ENCODE measurements around the gene SPSB3.
"Not testable (repeated sequence)": the region's sequence is repeated elsewhere in the genome, so short reads cannot be mapped to it uniquely, and the experiment has no call there.

The SPSB3 gene

GRCh38 chr16:1734816-1735215 is 47.6 kb downstream of the SPSB3 start:
- no peak for DNase-seq
- H3K36me3 ChIP-seq: peaks cover 38% of the 10 kb centered on the region
- no peak overlapping the region for H3K4me3 ChIP-seq (ENCODE audit: low read depth, low read length)
- H3K27ac ChIP-seq: no peak overlapping the region
- H3K27me3 ChIP-seq (ENCODE audit: insufficient read depth, low read depth, severe bottlenecking): no peaks in the 10 kb centered on the region
- H3K9me3 ChIP-seq (ENCODE audit: severe bottlenecking): no peaks in the 10 kb centered on the region
- TF ChIP-seq CTCF (IDR thresholded peaks at IDR 0.05; ENCODE audit: low read depth, low read length): no peak

- Histone ChIP-seq H3K4me3 (ENCODE audit: low read depth, low read length) (no peak overlapping the region), H3K9me3 (ENCODE audit: severe bottlenecking) (no peaks in the 10 kb centered on the region), H3K36me3 (peaks cover 41% of the 10 kb centered on the region), H3K27me3 (ENCODE audit: insufficient read depth, low read depth, severe bottlenecking) (no peaks in the 10 kb centered on the region), H3K27ac (no peak overlapping the region)
- DNase-seq: no peak
- no peak for TF ChIP-seq CTCF (IDR thresholded peaks at IDR 0.05; ENCODE audit: low read depth, low read length)
These were observed 48.2 kb downstream of the SPSB3 start for GRCh38 chr16:1734123-1734522.

GRCh38 chr16:1732551-1732987 is 49.8 kb downstream of the SPSB3 start:
- H3K27ac ChIP-seq; H3K4me3 ChIP-seq (ENCODE audit: low read depth, low read length); DNase-seq; H3K9me3 ChIP-seq (ENCODE audit: severe bottlenecking); H3K27me3 ChIP-seq (ENCODE audit: insufficient read depth, low read depth, severe bottlenecking): not testable (repeated sequence)
- H3K36me3 ChIP-seq: peaks cover 45% of the 10 kb centered on the region

GRCh38 chr16:1732071-1732470 is 50.3 kb downstream of the SPSB3 start:
- peaks cover 46% of the 10 kb centered on the region for H3K36me3 ChIP-seq
- no peak for TF ChIP-seq CTCF (IDR thresholded peaks at IDR 0.05; ENCODE audit: low read depth, low read length)
- no peak overlapping the region for H3K27ac ChIP-seq
- no peaks in the 10 kb centered on the region for H3K9me3 ChIP-seq (ENCODE audit: severe bottlenecking)
- H3K4me3 ChIP-seq (ENCODE audit: low read depth, low read length): no peak overlapping the region
- no peaks in the 10 kb centered on the region for H3K27me3 ChIP-seq (ENCODE audit: insufficient read depth, low read depth, severe bottlenecking)
- DNase-seq: no peak

GRCh38 chr16:1731603-1732002 is 50.8 kb downstream of the SPSB3 start:
- TF ChIP-seq CTCF (IDR thresholded peaks at IDR 0.05; ENCODE audit: low read depth, low read length): no peak
- no peak overlapping the region for H3K27ac ChIP-seq
- H3K9me3 ChIP-seq (ENCODE audit: severe bottlenecking): no peaks in the 10 kb centered on the region
- H3K4me3 ChIP-seq (ENCODE audit: low read depth, low read length): no peak overlapping the region
- no peak for DNase-seq
- H3K36me3 ChIP-seq: peaks cover 48% of the 10 kb centered on the region
- H3K27me3 ChIP-seq (ENCODE audit: insufficient read depth, low read depth, severe bottlenecking): no peaks in the 10 kb centered on the region

- no peak for TF ChIP-seq CTCF (IDR thresholded peaks at IDR 0.05; ENCODE audit: low read depth, low read length)
- Histone ChIP-seq H3K4me3 (ENCODE audit: low read depth, low read length) (no peak overlapping the region), H3K27me3 (ENCODE audit: insufficient read depth, low read depth, severe bottlenecking) (no peaks in the 10 kb centered on the region), H3K36me3 (peaks cover 53% of the 10 kb centered on the region), H3K9me3 (ENCODE audit: severe bottlenecking) (no peaks in the 10 kb centered on the region), H3K27ac (no peak overlapping the region)
- DNase-seq: no peak
These were observed 51.3 kb downstream of the SPSB3 start for GRCh38 chr16:1731073-1731472.
